SK-MEL-5 (cell line): ENCODE measurements around the gene NSD2. TPM values are rescaled to one million over a fixed set of nuclear protein-coding genes. Genes with fewer than 3 reads are reported as not detected.

Experiments used
- DNase-seq: peaks from one replicate; pipeline ENCODE4 v3.0.0-alpha.2; 2016; ENCODE audit warnings: low read depth, low spot score
- in situ Hi-C: cut with HindIII; loops from 2 replicates; pipeline ENCODE4 v1.10.0; 2016; ENCODE audit warnings: low sequenced_read_pairs, high pct_unique_total_duplicates, low pct_unique_long_range_greater_than_20kb
- total RNA-seq: library from RNA; depleted of rRNA; stranded (reverse); fragments of >200 nt; shearing (Covaris generic); gene quantifications from 2 replicates; pipeline ENCODE4 v1.2.3, GENCODE V29; 2014

The NSD2 gene
- total RNA-seq, 1 experiment from 2014 or later = 24.8 TPM

GRCh38 chr4:1970926-1971325, 99.7 kb downstream of the NSD2 start:
- in situ Hi-C loops = no loop called here
- DNase-seq = no peak

DNA sequence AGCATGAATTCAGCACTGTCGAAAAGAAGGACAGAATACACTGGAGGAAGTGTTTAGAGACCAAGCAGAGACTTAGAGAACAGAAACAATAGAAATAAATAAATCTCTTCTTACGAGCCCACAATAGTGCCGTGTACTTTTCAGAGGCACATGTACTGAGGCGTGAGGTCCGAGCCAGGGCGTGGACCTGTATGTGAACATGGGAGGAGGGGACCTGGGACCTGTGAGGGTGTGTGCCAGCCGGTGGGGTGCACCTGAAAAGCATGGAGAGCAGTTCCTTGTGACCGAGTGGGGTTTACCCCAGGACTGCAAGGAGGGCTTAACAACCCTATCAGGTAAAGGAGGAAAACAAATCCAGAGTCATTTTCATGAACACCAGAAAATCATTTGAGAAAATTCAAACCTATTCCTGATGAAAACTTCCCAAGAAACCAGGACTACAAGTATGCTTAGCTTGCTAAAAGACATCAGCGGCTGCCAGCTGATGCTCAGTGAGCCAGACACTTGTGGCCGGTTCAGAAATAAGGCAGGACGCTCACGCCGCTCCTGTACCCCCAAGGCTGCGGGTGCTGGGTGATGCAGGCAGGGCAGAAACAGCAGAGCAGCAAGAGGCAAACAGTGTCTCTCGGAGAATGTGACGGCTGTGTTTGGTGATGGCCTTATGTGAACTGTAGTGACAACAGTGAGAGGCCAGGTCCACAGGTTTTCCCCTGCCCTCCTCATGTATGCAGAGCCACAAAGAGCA, 100.4 kb downstream of the NSD2 start:
- no peak for DNase-seq
- in situ Hi-C loops = no loop called here

DNA sequence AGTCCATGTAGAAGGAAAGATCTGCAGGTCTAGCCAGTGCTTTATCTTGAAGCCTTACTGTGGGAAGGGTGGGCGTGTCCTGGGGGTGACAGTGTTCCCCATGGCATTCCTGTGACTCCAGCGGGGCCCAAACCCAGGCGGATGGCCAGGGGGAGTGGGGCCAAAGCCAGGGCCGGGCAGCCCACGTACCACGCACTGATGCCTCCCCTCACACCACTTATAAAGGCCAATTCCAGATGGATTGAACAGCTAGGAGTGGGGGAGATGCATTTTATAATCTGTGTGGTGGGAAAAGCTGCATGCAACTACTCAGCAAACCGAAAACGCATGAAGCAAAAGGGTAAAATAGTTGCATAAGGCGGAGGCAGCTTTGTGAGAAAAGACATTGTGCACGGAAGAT, 101.2 kb downstream of the NSD2 start:
- in situ Hi-C loops = no loop called here
- DNase-seq = no peak

- DNase-seq = no peak
- in situ Hi-C loops = no loop called here
Observed at GRCh38 chr4:1973218-1973617, 102.0 kb downstream of the NSD2 start.

- in situ Hi-C loops = no loop called here
- no peak for DNase-seq
Observed at GRCh38 chr4:1973661-1974060, 102.5 kb downstream of the NSD2 start.

- no peak for DNase-seq
- in situ Hi-C loops = no loop called here
Observed at GRCh38 chr4:1974840-1975239, 103.6 kb downstream of the NSD2 start.

GRCh38 chr4:1975391-1975801, 104.2 kb downstream of the NSD2 start:
- DNase-seq = no peak
- in situ Hi-C loops = no loop called here

- in situ Hi-C loops = no loop called here
- DNase-seq = no peak
Observed at GRCh38 chr4:1975880-1976279, 104.7 kb downstream of the NSD2 start.

DNA sequence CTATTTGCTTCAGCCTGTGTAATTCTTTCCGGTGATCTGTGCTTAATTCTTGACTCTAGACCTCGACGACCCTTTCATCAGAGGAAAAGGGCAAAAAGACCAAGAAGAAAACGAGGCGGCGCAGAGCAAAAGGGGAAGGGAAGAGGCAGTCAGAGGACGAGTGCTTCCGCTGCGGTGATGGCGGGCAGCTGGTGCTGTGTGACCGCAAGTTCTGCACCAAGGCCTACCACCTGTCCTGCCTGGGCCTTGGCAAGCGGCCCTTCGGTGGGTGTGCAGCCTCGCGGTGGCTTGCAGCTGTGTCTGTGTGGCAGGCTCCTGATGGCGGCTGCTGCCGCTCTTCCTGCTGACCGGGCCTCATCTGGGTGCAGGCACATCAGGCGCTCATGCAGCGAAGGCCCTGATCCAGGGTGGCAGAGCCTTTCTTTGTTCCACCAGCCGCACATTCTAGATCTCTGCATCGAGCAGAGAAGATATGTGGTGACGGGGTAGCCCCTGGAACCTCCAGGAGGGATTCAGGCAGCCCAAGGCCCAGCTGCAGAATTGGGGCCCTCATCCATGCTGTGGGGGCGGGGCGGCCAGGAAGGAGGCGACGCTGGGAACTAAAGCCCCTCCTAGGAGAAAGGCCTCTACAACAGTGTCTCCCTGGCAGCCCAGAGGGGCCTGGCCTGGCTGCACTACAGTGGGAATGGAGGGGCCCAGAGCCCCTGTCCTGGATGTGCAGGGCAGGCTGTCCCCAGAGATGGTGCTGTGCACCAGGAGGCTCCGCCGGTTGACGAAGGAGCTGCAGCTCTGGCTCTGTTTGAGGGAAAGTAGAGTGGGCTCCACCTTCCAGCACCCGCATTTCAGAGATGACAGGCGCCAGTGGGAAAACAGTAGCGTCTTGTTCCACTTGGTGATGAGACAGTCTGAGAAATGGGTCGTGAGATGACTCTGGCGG, 105.5 kb downstream of the NSD2 start:
- in situ Hi-C loops = no loop called here
- no peak for DNase-seq

DNA sequence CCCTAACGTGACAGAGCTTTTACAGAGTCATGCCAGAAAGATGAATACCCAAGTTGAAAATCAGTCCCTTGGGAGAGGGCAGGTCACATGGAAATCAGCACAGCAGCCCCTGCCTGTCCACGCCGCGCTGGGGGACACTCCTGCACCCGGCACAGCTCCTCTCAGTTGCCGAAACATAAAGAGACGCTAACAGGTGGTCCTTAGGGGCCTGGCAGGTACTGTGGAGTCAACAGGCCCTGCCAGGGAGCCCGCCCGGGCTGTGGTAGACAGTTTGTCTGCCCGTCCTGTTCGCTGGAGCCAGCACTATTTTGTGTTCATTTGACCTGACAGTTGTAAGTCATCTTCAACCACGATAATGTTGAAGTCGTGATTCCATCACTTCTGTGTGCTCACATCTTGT, 107.0 kb downstream of the NSD2 start:
- in situ Hi-C loops = no loop called here
- no peak for DNase-seq

GRCh38 chr4:1978741-1979476, 107.7 kb downstream of the NSD2 start:
- in situ Hi-C loops = no loop called here

GRCh38 chr4:1979477-1980196, 108.4 kb downstream of the NSD2 start:
- DNase-seq = no peak
- in situ Hi-C loops = no loop called here

More at GRCh38 chr4:1978741-1979476, 107.7 kb downstream of the NSD2 start:
- DNase-seq = no peak

GRCh38 chr4:1980561-1981041, 109.4 kb downstream of the NSD2 start:
- in situ Hi-C loops = no loop called here

GRCh38 chr4:1981251-1982058, 110.3 kb downstream of the NSD2 start:
- in situ Hi-C loops = no loop called here

More at GRCh38 chr4:1980561-1981041, 109.4 kb downstream of the NSD2 start:
- DNase-seq = no peak

DNA sequence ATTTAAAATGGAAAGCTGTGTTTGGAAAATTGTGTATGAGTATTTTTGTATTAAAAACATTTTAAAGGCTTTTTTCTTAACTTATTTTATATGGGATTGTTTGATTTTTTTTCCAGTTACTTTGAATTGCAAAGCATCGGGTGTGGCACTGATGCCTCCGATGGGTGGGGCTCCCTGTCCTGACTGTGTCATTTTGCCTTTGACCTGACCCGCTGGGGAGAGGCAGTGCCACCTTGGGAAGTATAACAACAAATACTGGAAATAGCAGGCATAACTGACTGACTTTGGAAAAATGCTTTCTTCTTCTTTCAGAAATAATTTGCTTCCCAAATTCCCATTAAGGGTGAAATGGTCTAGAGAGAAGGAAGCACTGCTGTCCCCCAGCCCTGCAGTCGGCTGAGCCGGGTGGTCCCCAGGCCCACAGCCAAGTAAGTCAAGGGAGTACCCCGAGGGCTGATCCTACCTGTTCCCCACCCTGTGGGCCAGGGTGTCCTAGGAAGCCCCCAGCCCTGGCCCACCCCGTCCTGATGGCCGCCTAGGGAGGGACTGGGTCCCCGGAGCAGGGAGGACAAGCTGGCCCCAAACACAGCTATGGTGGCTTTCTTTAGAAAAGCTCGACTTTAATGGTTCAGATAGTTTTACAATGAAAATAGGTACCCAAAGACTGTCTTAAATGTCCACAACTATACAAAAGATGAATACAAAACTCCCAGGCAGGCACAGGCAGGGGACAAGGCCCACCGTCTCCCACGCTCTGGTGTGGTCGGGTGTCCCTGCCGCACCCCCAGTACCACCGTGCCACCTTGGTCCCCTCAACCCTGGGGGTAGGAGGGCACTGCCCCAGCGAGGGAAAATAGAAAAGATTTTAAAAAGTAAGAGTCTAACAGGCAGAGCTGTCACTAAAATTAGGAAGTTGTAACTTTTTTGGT, 111.2 kb downstream of the NSD2 start:
- in situ Hi-C loops = no loop called here
- no peak for DNase-seq

More at GRCh38 chr4:1981251-1982058, 110.3 kb downstream of the NSD2 start:
- DNase-seq = peak; percentile 17
